ENCODE measurements around the gene CDKL2.

The CDKL2 gene

GRCh38 chr4:75630174-75630936 is at the start of gene CDKL2:
Gene CDKL2 (minus strand): TSS chr4:75630528. CDS start chr4:75625988, 4,540 bp downstream.
- TF ChIP-seq CTCF (IDR thresholded peaks at IDR 0.05; ENCODE audit: borderline replicate concordance, control extremely low read depth, extremely low read depth, insufficient read depth, missing control alignments): no peak
- DNase-seq (ENCODE audit: low spot score): peak; percentile 94
- in situ Hi-C loops (cut with MboI; ENCODE audit: low sequenced_read_pairs, unreplicated experiment): no loop called here

- TF ChIP-seq CTCF (IDR thresholded peaks at IDR 0.05; ENCODE audit: borderline replicate concordance, control extremely low read depth, extremely low read depth, insufficient read depth, missing control alignments): no peak
- DNase-seq (ENCODE audit: low spot score): no peak
- in situ Hi-C loops (cut with MboI; ENCODE audit: low sequenced_read_pairs, unreplicated experiment): no loop called here
Observed at GRCh38 chr4:75678965-75679364, 48.6 kb upstream of the CDKL2 start.

- no peak for TF ChIP-seq CTCF (IDR thresholded peaks at IDR 0.05; ENCODE audit: borderline replicate concordance, control extremely low read depth, extremely low read depth, insufficient read depth, missing control alignments)
- in situ Hi-C loops (cut with MboI; ENCODE audit: low sequenced_read_pairs, unreplicated experiment): no loop called here
- no peak for DNase-seq (ENCODE audit: low spot score)
Observed at GRCh38 chr4:75678473-75678872, 48.1 kb upstream of the CDKL2 start.

GRCh38 chr4:75675004-75675531 is 44.7 kb upstream of the CDKL2 start:
- in situ Hi-C loops (cut with MboI; ENCODE audit: low sequenced_read_pairs, unreplicated experiment): no loop called here
- TF ChIP-seq CTCF (IDR thresholded peaks at IDR 0.05; ENCODE audit: borderline replicate concordance, control extremely low read depth, extremely low read depth, insufficient read depth, missing control alignments): no peak
- DNase-seq (ENCODE audit: low spot score): no peak

GRCh38 chr4:75673959-75674328 is 43.6 kb upstream of the CDKL2 start:
- DNase-seq (ENCODE audit: low spot score): no peak
- in situ Hi-C loops (cut with MboI; ENCODE audit: low sequenced_read_pairs, unreplicated experiment): no loop called here
- no peak for TF ChIP-seq CTCF (IDR thresholded peaks at IDR 0.05; ENCODE audit: borderline replicate concordance, control extremely low read depth, extremely low read depth, insufficient read depth, missing control alignments)

GRCh38 chr4:75673027-75673958 is 43.0 kb upstream of the CDKL2 start, which contains the start of gene G3BP2:
Gene G3BP2 (minus strand): TSS chr4:75673411. CDS start chr4:75662025, 11,386 bp downstream.
- in situ Hi-C loops (cut with MboI; ENCODE audit: low sequenced_read_pairs, unreplicated experiment): no loop called here
- no peak for TF ChIP-seq CTCF (IDR thresholded peaks at IDR 0.05; ENCODE audit: borderline replicate concordance, control extremely low read depth, extremely low read depth, insufficient read depth, missing control alignments)
- peak; percentile 98 for DNase-seq (ENCODE audit: low spot score)
